Eye (tissue), 1 donor: ENCODE measurements around the gene KIRREL3.

Experiments
- DNase-seq: peaks from one replicate; pipeline ENCODE4 v3.0.0-alpha.2; 2015

KIRREL3 gene

GRCh38 chr11:126479178-126479930 lies 521.2 kb downstream of the KIRREL3 start:
- DNase-seq: no peak

GRCh38 chr11:126478466-126478865 lies 522.1 kb downstream of the KIRREL3 start:
- DNase-seq: no peak

GRCh38 chr11:126477535-126478305 lies 522.9 kb downstream of the KIRREL3 start:
- peak; percentile 75 for DNase-seq

GRCh38 chr11:126476977-126477376 lies 523.6 kb downstream of the KIRREL3 start:
- DNase-seq: peak; percentile 46

GRCh38 chr11:126476266-126476924 lies 524.2 kb downstream of the KIRREL3 start:
- DNase-seq: peak; percentile 77

- no peak for DNase-seq
Measured at GRCh38 chr11:126475014-126475991, 525.3 kb downstream of the KIRREL3 start.

- DNase-seq: no peak
Measured at GRCh38 chr11:126474220-126474619, 526.4 kb downstream of the KIRREL3 start.

GRCh38 chr11:126473269-126473668 lies 527.3 kb downstream of the KIRREL3 start:
- no peak for DNase-seq

- DNase-seq: no peak
Measured at GRCh38 chr11:126469311-126469710, 531.3 kb downstream of the KIRREL3 start.

GRCh38 chr11:126468102-126468521 lies 532.5 kb downstream of the KIRREL3 start:
- no peak for DNase-seq

GRCh38 chr11:126467471-126467870 lies 533.1 kb downstream of the KIRREL3 start:
- DNase-seq: no peak

GRCh38 chr11:126467046-126467370 lies 533.6 kb downstream of the KIRREL3 start:
- DNase-seq: no peak

GRCh38 chr11:126466236-126467045 lies 534.1 kb downstream of the KIRREL3 start:
- DNase-seq: no peak

- no peak for DNase-seq
Measured at GRCh38 chr11:126465573-126466188, 534.9 kb downstream of the KIRREL3 start.

- DNase-seq: no peak
Measured at GRCh38 chr11:126464796-126465195, 535.8 kb downstream of the KIRREL3 start.

- DNase-seq: no peak
Measured at GRCh38 chr11:126462422-126462821, 538.1 kb downstream of the KIRREL3 start.

- no peak for DNase-seq
Measured at GRCh38 chr11:126461996-126462395, 538.6 kb downstream of the KIRREL3 start.

- no peak for DNase-seq
Measured at GRCh38 chr11:126461096-126461440, 539.5 kb downstream of the KIRREL3 start.

- DNase-seq: no peak
Measured at GRCh38 chr11:126460417-126461095, 540.0 kb downstream of the KIRREL3 start.

- DNase-seq: peak; percentile 68
Measured at GRCh38 chr11:126459691-126460281, 540.8 kb downstream of the KIRREL3 start.
